ENCODE results near the gene GPRC5D.

GRCh38 chr12:12912711-12913110 is 39.3 kb downstream of the GPRC5D start:
- TF ChIP-seq CTCF (IDR thresholded peaks at IDR 0.05) (no peak), POLR2A (IDR thresholded peaks at IDR 0.05) (no peak), POLR2AphosphoS5 (IDR thresholded peaks at IDR 0.05) (no peak)
